ENCODE data around the gene REEP1. TPM values are rescaled to one million over a fixed set of nuclear protein-coding genes. Genes with fewer than 3 reads are reported as not detected.
A peak's percentile ranks its signal among the peaks of the same experiment; 100 is the strongest.
"Not testable (repeated sequence)": the region's sequence is repeated elsewhere in the genome, so short reads cannot be mapped to it uniquely, and the experiment has no call there.

REEP1 gene
- total RNA-seq, 1 donor from 2014 or later, result 4.9 TPM

GRCh38 chr2:86239745-86240144 is 97.7 kb downstream of the REEP1 start:
- DNase-seq, result no peak

- peak; percentile 54 for DNase-seq
Observed at GRCh38 chr2:86239326-86239725, 98.1 kb downstream of the REEP1 start.

GRCh38 chr2:86238354-86238753 is 99.1 kb downstream of the REEP1 start:
- no peak for DNase-seq

GRCh38 chr2:86237172-86237571 is 100.3 kb downstream of the REEP1 start:
- DNase-seq, result no peak

GRCh38 chr2:86235196-86235980 is 102.0 kb downstream of the REEP1 start:
- DNase-seq, result no peak

GRCh38 chr2:86234563-86235131 is 102.8 kb downstream of the REEP1 start:
- DNase-seq, result no peak

GRCh38 chr2:86233436-86233835 is 104.0 kb downstream of the REEP1 start:
- no peak for DNase-seq

GRCh38 chr2:86232910-86233309 is 104.5 kb downstream of the REEP1 start:
- DNase-seq, result no peak

GRCh38 chr2:86232373-86232784 is 105.0 kb downstream of the REEP1 start:
- DNase-seq, result no peak

GRCh38 chr2:86231680-86232372 is 105.6 kb downstream of the REEP1 start:
- no peak for DNase-seq

GRCh38 chr2:86230961-86231360 is 106.5 kb downstream of the REEP1 start:
- DNase-seq, result no peak

GRCh38 chr2:86229221-86229620 is 108.2 kb downstream of the REEP1 start:
- no peak for DNase-seq

- DNase-seq, result not testable (repeated sequence)
Observed at GRCh38 chr2:86228574-86228973, 108.9 kb downstream of the REEP1 start.

GRCh38 chr2:86227685-86228084 is 109.7 kb downstream of the REEP1 start:
- DNase-seq, result no peak

GRCh38 chr2:86226636-86227520 is 110.5 kb downstream of the REEP1 start:
- DNase-seq, result no peak

- no peak for DNase-seq
Observed at GRCh38 chr2:86226070-86226469, 111.4 kb downstream of the REEP1 start.

- peak; percentile 89 for DNase-seq
Observed at GRCh38 chr2:86225581-86225980, 111.8 kb downstream of the REEP1 start.

GRCh38 chr2:86224645-86225355 is 112.6 kb downstream of the REEP1 start:
- DNase-seq, result no peak

- no peak for DNase-seq
Observed at GRCh38 chr2:86223927-86224560, 113.4 kb downstream of the REEP1 start.

- DNase-seq, result no peak
Observed at GRCh38 chr2:86223140-86223926, 114.1 kb downstream of the REEP1 start.

Data from dermis blood vessel endothelial cell (primary cell).